Measurements from ENCODE around the gene BRI3. TPM values are rescaled to one million over a fixed set of nuclear protein-coding genes. Genes with fewer than 3 reads are reported as not detected.

The BRI3 gene
- total RNA-seq, 1 experiment from 2014 or later: 102 TPM

- DNase-seq (ENCODE audit: low read depth, low spot score): no peak
- Histone ChIP-seq H3K4me2 (ENCODE audit: low read length) (no peak overlapping the region), H3K4me1 (ENCODE audit: control insufficient read depth in 1 of 2, insufficient read depth in 2 of 2, low read length in 2 of 2) (no peaks in the 10 kb centered on the region), H3K27ac (ENCODE audit: low read depth, low read length) (no peak overlapping the region), H3K9ac (ENCODE audit: low read length) (no peak overlapping the region), H3K9me2 (ENCODE audit: insufficient read depth) (no peaks in the 10 kb centered on the region), H3K4me3 (replicated peaks in 1 of 2; ENCODE audit: low read depth in 1 of 2, low read length in 2 of 2) (no peak overlapping the region), H3K79me2 (ENCODE audit: insufficient read depth, low read length) (peaks cover 60% of the 10 kb centered on the region), H3K9me3 (ENCODE audit: control insufficient read depth in 1 of 2, insufficient read depth in 1 of 2, low read depth in 1 of 2, low read length in 2 of 2) (no peaks in the 10 kb centered on the region), H4K20me1 (ENCODE audit: insufficient read depth) (peaks cover 4% of the 10 kb centered on the region; the same call in 1 of the 2 replicates), H3K36me3 (ENCODE audit: control insufficient read depth in 1 of 2, insufficient read depth in 2 of 2, low read length in 2 of 2) (no peaks in the 10 kb centered on the region; a peak in 1 of 4 replicates), H2AFZ (ENCODE audit: low read depth, low read length, poor library complexity, severe bottlenecking) (no peak overlapping the region), H3K27me3 (ENCODE audit: insufficient read depth, low read length) (no peaks in the 10 kb centered on the region)
- RAD21 ChIA-PET (ENCODE audit: low non-redundant PET in 1 of 2, low total read pairs in 2 of 2, uncharacterized antibody in 2 of 2, unreplicated experiment in 2 of 2): interaction anchor here in 1 of 2 experiments (0.5 kb wide), 1 partner anchor 83 kb away, joined by 4 read pairs; no protein-coding TSS in a partner anchor
- CTCF ChIA-PET: no interaction called here
- ATAC-seq: no peak
- intact Hi-C loops (cut with micrococcal nuclease): no loop called here
- no peak for TF ChIP-seq ZFX (IDR thresholded peaks at IDR 0.05)
- no peak for TF ChIP-seq CTCF (IDR thresholded peaks at IDR 0.05 in 2 of 3, conservative IDR thresholded peaks at IDR 0.05 in 1 of 3; ENCODE audit: borderline replicate concordance in 1 of 3, insufficient read depth in 1 of 3, low read depth in 2 of 3, low read length in 2 of 3)
- no peak for TF ChIP-seq ZNF274 (IDR thresholded peaks at IDR 0.05; ENCODE audit: low read depth, low read length)
- no peak for TF ChIP-seq SP1 (IDR thresholded peaks at IDR 0.05; ENCODE audit: low read depth)
- no peak for TF ChIP-seq TCF7L2 (IDR thresholded peaks at IDR 0.05; ENCODE audit: borderline replicate concordance, extremely low read depth, insufficient read depth, insufficient read length)
- no peak for TF ChIP-seq ZBTB33 (IDR thresholded peaks at IDR 0.05; ENCODE audit: extremely low read depth, insufficient replicate concordance, low read length)
- TF ChIP-seq CBX3 (IDR thresholded peaks at IDR 0.05; ENCODE audit: low read depth): no peak
- TF ChIP-seq POLR2A (IDR thresholded peaks at IDR 0.05; ENCODE audit: borderline replicate concordance, extremely low read depth, insufficient read depth, insufficient read length): no peak
- no peak for TF ChIP-seq JUND (IDR thresholded peaks at IDR 0.05)
- TF ChIP-seq MAX (IDR thresholded peaks at IDR 0.05): no peak
- no peak for TF ChIP-seq ATF3 (IDR thresholded peaks at IDR 0.05)
- TF ChIP-seq EZH2 (IDR thresholded peaks at IDR 0.05): no peak
- no peak for TF ChIP-seq SRF (IDR thresholded peaks at IDR 0.05; ENCODE audit: low read depth)
- no peak for TF ChIP-seq YY1 (IDR thresholded peaks at IDR 0.05; ENCODE audit: extremely low read depth, insufficient replicate concordance, low read depth, low read length)
- no peak for TF ChIP-seq SIN3A (IDR thresholded peaks at IDR 0.05; ENCODE audit: low read depth)
- BruUV-seq (replicated peaks): no TSS peak
- POLR2A ChIA-PET: no interaction called here
These were observed 42.3 kb downstream of the BRI3 start for GRCh38 chr7:98323597-98324322.

All from HCT116 (cell line).